Smooth muscle cell (in vitro differentiated cells): ENCODE measurements around the gene USF3. TPM values are rescaled to one million over a fixed set of nuclear protein-coding genes. Genes with fewer than 3 reads are reported as not detected.

ENCODE experiments used
- DNase-seq: peaks from one replicate; lab custom pipeline; 2025; ENCODE audit not compliant: unreplicated experiment; lab: John Stamatoyannopoulos, UW
- H2AFZ ChIP-seq: fragments of 200-600 bp; sonication (generic); 2 replicates; pipeline ENCODE4 v1.6.0; 2016; ENCODE audit warnings: antibody characterized with exemption, low read depth, mild to moderate bottlenecking
- H3F3A ChIP-seq: fragments of 200-600 bp; sonication (generic); 2 replicates; pipeline ENCODE4 v1.6.0; 2017; ENCODE audit warnings: antibody characterized with exemption, low read depth
- H3K27ac ChIP-seq: fragments of 200-600 bp; sonication (generic); 2 replicates; pipeline ENCODE4 v1.5.1; 2016; ENCODE audit warnings: low read depth, mild to moderate bottlenecking
- H3K27me3 ChIP-seq: fragments of 200-600 bp; sonication (generic); 2 replicates; pipeline ENCODE4 v1.6.1; 2016; ENCODE audit warnings: low read depth, mild to moderate bottlenecking
- H3K36me3 ChIP-seq: fragments of 200-600 bp; sonication (generic); 2 replicates; pipeline ENCODE4 v1.5.1; 2016; ENCODE audit warnings: low read depth
- H3K4me1 ChIP-seq: fragments of 200-600 bp; sonication (generic); 2 replicates; pipeline ENCODE4 v1.5.1; 2016; ENCODE audit warnings: low read depth
- H3K4me2 ChIP-seq: fragments of 200-600 bp; sonication (generic); 2 replicates; pipeline ENCODE4 v1.6.0; 2016; ENCODE audit warnings: mild to moderate bottlenecking
- H3K4me3 ChIP-seq: fragments of 200-600 bp; sonication (generic); 2 replicates; pipeline ENCODE4 v1.5.1; 2016; ENCODE audit warnings: mild to moderate bottlenecking
- H3K79me2 ChIP-seq: fragments of 200-600 bp; sonication (generic); 2 replicates; pipeline ENCODE4 v1.6.0; 2016; ENCODE audit warnings: low read depth, mild to moderate bottlenecking
- H3K9ac ChIP-seq: fragments of 200-600 bp; sonication (generic); 2 replicates; pipeline ENCODE4 v1.6.0; 2016; ENCODE audit warnings: low read depth
- H3K9me3 ChIP-seq: fragments of 200-600 bp; sonication (generic); replicated peaks from 2 replicates; pipeline ENCODE4 v1.5.1; 2016; ENCODE audit warnings: low read depth
- H4K20me1 ChIP-seq: fragments of 200-600 bp; sonication (generic); 2 replicates; pipeline ENCODE4 v1.6.0; 2016; ENCODE audit warnings: low read depth
- CTCF ChIP-seq: fragments of 200-600 bp; sonication (generic); IDR thresholded peaks from 2 replicates; pipeline ENCODE4 v1.5.1; 2017; ENCODE audit warnings: borderline replicate concordance, mild to moderate bottlenecking, antibody characterized with exemption; ENCODE audit not compliant: insufficient read depth, poor library complexity, severe bottlenecking
- WGBS: methylation state at CpG from one replicate; pipeline ENCODE4 v1.1.7; 2016; ENCODE audit warnings: low lambda C conversion rate; 5-methylcytosine and 5-hydroxymethylcytosine counted together
- polyA plus RNA-seq: library from polyadenylated mRNA; unstranded; fragments of >200 nt; fragmentation: Nextera tagmentation; extraction: Ambion mirVana; gene quantifications from 2 replicates; pipeline ENCODE4 v1.2.1, GENCODE V29; 2016
- total RNA-seq: library from RNA; depleted of rRNA; stranded (reverse); fragments of >200 nt; gene quantifications from 2 replicates; pipeline ENCODE4 v1.2.3, GENCODE V29; 2014

Gene USF3
- total and polyA plus RNA-seq, 2 experiments from 2014 or later: 2.9 to 12.3 TPM

GRCh38 chr3:113731694-113732093, 35.3 kb upstream of the USF3 start:
- WGBS: 95% methylated on average over 4 of the region's 4 CpGs
- H3K4me1 ChIP-seq: no peaks in the 10 kb centered on the region
- no peaks in the 10 kb centered on the region for H3K36me3 ChIP-seq
- DNase-seq: no peak
- H2AFZ ChIP-seq: no peak overlapping the region
- H3K9me3 ChIP-seq: no peaks in the 10 kb centered on the region
- H3K27ac ChIP-seq: no peak overlapping the region
- no peaks in the 10 kb centered on the region for H3F3A ChIP-seq
- H3K4me3 ChIP-seq: no peak overlapping the region
- H3K79me2 ChIP-seq: peaks cover 98% of the 10 kb centered on the region
- H4K20me1 ChIP-seq: peaks cover 92% of the 10 kb centered on the region
- H3K4me2 ChIP-seq: no peak overlapping the region
- no peaks in the 10 kb centered on the region for H3K27me3 ChIP-seq
- TF ChIP-seq CTCF: no peak
- no peak overlapping the region for H3K9ac ChIP-seq

GRCh38 chr3:113730550-113730949, 34.1 kb upstream of the USF3 start:
- no peaks in the 10 kb centered on the region for H3K36me3 ChIP-seq
- no peak overlapping the region for H3K4me3 ChIP-seq
- no peak overlapping the region for H3K4me2 ChIP-seq
- no peak overlapping the region for H3K9ac ChIP-seq
- no peak for TF ChIP-seq CTCF
- no peaks in the 10 kb centered on the region for H3F3A ChIP-seq
- peaks cover 97% of the 10 kb centered on the region for H3K79me2 ChIP-seq
- no peak for DNase-seq
- no peaks in the 10 kb centered on the region for H3K9me3 ChIP-seq
- peaks cover 86% of the 10 kb centered on the region for H4K20me1 ChIP-seq
- WGBS: 95% methylated on average over 1 of the region's 1 CpG
- H3K4me1 ChIP-seq: no peaks in the 10 kb centered on the region
- H3K27ac ChIP-seq: no peak overlapping the region
- no peaks in the 10 kb centered on the region for H3K27me3 ChIP-seq
- H2AFZ ChIP-seq: no peak overlapping the region

DNA sequence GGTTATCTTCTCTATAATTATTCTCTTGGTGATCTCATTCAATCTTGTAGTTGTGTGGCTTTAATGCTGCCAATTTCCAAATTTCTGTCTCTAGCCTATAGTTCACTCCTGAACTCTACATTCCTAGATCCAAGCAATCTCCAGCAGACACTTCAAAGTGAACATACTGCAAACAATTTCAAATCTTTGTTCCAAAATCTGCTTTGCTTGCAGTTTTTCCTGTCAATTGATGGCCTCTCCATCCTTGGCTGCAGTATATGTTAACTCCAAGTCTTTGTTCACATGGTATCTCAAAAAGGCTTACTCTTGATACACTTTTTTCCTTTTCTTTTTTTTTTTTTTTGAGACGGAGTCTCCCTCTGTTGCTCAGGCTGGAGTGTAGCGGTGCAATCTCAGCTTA, 32.2 kb upstream of the USF3 start:
- Histone ChIP-seq H3K4me1 (no peaks in the 10 kb centered on the region), H3K27me3 (no peaks in the 10 kb centered on the region), H3K9ac (no peak overlapping the region), H3F3A (no peaks in the 10 kb centered on the region), H3K79me2 (peaks cover 96% of the 10 kb centered on the region), H4K20me1 (peaks cover 85% of the 10 kb centered on the region), H2AFZ (no peak overlapping the region), H3K4me3 (no peak overlapping the region), H3K9me3 (no peaks in the 10 kb centered on the region), H3K36me3 (no peaks in the 10 kb centered on the region), H3K27ac (no peak overlapping the region), H3K4me2 (no peak overlapping the region)
- no peak for DNase-seq
- TF ChIP-seq CTCF: no peak
- WGBS: 100% methylated on average over 2 of the region's 2 CpGs

GRCh38 chr3:113721636-113722035, 25.2 kb upstream of the USF3 start:
- Histone ChIP-seq H3F3A (peaks cover 3% of the 10 kb centered on the region), H3K36me3 (peaks cover 14% of the 10 kb centered on the region), H4K20me1 (peaks cover 41% of the 10 kb centered on the region), H3K4me1 (no peaks in the 10 kb centered on the region), H3K79me2 (peaks cover 31% of the 10 kb centered on the region), H3K4me3 (no peak overlapping the region), H3K9ac (no peak overlapping the region), H3K4me2 (no peak overlapping the region), H3K27me3 (no peaks in the 10 kb centered on the region), H2AFZ (no peak overlapping the region), H3K27ac (no peak overlapping the region), H3K9me3 (no peaks in the 10 kb centered on the region)
- no peak for DNase-seq
- 98% methylated on average over 3 of the region's 3 CpGs for WGBS
- no peak for TF ChIP-seq CTCF
